Activated gamma-delta T cell treated with Interleukin-2 at 50 U/mL for 16 hours (primary cell): ENCODE measurements around the gene TBC1D10B.
A peak's percentile ranks its signal among the peaks of the same experiment; 100 is the strongest.

Experiments
- DNase-seq: peaks from one replicate; pipeline ENCODE4 v3.0.0-alpha.2; 2020

Gene TBC1D10B

GRCh38 chr16:30370456-30371247 is at the start of gene TBC1D10B:
TSS of gene TBC1D10B (minus strand) at chr16:30370494. CDS start at chr16:30370183, 311 bp downstream.
- DNase-seq, result peak; percentile 99

GRCh38 chr16:30418350-30419181 is 48.3 kb upstream of the TBC1D10B start:
- no peak for DNase-seq

- peak; percentile 84 for DNase-seq
Measured at GRCh38 chr16:30417529-30418349, 47.4 kb upstream of the TBC1D10B start.

- DNase-seq, result no peak
Measured at GRCh38 chr16:30416624-30417528, 46.6 kb upstream of the TBC1D10B start.

GRCh38 chr16:30416047-30416603 is 45.8 kb upstream of the TBC1D10B start:
- no peak for DNase-seq

- no peak for DNase-seq
Measured at GRCh38 chr16:30414159-30414558, 43.9 kb upstream of the TBC1D10B start.

- no peak for DNase-seq
Measured at GRCh38 chr16:30413112-30413806, 43.0 kb upstream of the TBC1D10B start.

GRCh38 chr16:30409125-30410060 is 39.1 kb upstream of the TBC1D10B start:
- peak; percentile 96 for DNase-seq

GRCh38 chr16:30407804-30408534 is 37.7 kb upstream of the TBC1D10B start:
- no peak for DNase-seq

- peak; percentile 90 for DNase-seq
Measured at GRCh38 chr16:30407102-30407803, 37.0 kb upstream of the TBC1D10B start, which contains the start of gene ZNF771. TSS of gene ZNF771 (plus strand) at chr16:30407606. CDS start at chr16:30408054, 448 bp downstream.

GRCh38 chr16:30406795-30407101 is 36.5 kb upstream of the TBC1D10B start:
- DNase-seq, result no peak

GRCh38 chr16:30401768-30402425 is 31.6 kb upstream of the TBC1D10B start:
- no peak for DNase-seq

GRCh38 chr16:30399435-30400186 is 29.3 kb upstream of the TBC1D10B start:
- DNase-seq, result no peak

- DNase-seq, result no peak
Measured at GRCh38 chr16:30398661-30399434, 28.6 kb upstream of the TBC1D10B start.

- DNase-seq, result no peak
Measured at GRCh38 chr16:30397776-30398660, 27.7 kb upstream of the TBC1D10B start.
